ENCODE results near the gene KIAA0753.
"Not testable (repeated sequence)": the region's sequence is repeated elsewhere in the genome, so short reads cannot be mapped to it uniquely, and the experiment has no call there.

KIAA0753 gene

DNA sequence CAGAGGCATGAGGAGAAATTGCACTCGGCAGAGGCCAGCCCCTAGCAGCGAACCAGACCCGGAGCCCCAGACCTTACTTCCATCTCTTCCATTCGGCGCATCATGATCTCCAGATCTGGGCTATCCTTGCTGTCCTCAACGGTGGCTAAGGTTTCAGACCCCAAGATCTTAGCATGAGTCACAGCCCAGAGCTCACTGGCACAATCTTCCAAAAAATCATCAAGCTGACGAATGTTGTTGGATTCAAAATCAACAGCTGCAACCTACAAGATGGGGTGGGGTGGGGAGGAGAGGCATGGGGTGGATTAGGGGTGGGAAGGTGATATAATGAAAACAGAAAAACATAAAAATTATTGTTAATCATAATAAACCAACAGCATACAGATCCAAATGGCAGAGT lies 44.4 kb downstream of the KIAA0753 start:
- DNase-seq, result no peak

DNA sequence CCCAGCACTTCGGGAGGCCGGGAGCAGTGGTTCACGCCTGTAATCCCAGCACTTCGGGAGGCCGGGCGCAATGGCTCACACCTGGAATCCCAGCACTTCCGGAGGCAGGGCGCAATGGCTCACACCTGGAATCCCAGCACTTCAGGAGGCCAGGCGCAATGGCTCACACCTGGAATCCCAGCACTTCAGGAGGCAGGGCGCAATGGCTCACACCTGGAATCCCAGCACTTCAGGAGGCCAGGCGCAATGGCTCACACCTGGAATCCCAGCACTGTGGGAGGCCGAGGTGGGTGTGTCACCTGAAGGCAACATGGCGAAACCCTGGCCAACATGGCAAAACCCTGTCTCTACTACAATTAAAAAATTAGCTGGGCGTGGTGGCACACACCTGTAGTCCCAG lies 47.1 kb downstream of the KIAA0753 start:
- not testable (repeated sequence) for DNase-seq

DNA sequence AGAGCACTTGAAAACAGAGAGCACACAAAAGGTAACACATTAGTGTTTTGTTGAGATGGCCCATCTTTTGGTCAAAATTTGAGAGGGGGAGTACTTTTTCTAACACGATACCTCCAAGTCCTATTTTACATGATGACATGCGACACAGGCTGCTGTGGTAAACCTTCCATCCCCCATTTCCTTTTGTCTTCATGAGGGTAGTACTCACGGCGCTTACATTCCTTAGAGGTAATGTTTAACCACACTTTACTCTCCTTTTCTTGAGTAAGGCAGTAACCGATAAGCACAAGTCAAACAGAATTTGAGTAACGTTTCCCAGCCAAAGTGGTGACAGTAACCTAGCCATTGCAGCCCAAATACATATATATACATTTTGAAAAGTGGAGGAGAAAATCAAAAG lies 48.3 kb downstream of the KIAA0753 start:
- no peak for DNase-seq

DNA sequence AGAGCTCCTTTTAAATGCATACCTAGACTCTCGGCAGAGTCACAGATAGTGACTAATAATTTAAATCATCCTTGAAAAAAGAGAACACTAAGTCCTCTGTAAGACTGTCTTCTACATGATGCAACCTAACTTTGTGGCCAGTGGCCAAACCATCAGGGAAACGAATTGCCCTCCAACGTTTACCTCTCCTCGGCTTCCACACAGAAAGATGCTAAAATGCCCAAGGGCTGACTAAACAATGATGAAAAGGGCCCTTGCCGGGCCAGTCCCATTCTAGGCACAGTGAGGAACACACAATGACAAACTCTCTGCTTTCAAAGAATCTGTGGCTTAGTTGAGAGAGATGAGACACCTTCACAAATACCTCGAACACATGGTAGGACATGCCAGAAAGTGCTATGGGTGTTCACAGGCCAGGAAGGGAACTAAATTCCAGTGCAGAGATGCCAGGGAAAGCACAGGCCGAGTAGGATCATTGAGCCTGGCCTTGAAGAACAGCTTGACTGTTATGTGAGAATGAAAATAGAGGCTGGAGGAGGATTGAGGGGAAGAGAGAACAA lies 48.8 kb downstream of the KIAA0753 start:
- DNase-seq, result no peak

DNA sequence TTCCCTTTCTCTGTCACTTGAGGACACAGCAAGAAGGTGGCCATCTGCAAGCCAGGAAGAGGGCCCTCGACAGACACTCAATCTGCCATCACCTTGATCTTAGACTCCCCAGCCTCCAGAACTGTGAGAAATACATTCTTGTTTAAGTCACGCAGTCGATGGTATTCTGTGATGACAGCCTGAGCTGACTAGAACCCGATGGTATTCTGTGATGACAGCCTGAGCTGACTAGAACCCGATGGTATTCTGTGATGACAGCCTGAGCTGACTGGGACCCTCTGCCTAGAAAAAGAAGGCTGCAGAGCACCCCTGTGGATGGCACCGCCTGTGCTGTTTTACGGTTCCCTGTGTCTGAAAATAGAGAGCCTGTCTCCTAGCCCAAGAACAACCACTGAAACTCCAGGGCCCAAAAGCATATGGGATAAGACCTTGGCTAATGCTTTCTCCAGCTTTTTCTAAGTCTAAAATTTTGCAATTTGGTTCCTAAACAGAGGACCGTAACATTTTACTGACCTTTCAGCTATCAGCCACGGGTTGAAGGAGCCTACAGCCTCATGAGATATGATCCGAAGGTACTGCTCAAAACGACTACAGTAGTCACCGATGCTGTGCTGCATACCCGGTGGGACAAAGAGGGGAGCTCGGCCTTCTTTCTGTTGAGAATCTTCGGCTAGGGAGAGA lies 51.1 kb downstream of the KIAA0753 start:
- DNase-seq, result no peak

DNA sequence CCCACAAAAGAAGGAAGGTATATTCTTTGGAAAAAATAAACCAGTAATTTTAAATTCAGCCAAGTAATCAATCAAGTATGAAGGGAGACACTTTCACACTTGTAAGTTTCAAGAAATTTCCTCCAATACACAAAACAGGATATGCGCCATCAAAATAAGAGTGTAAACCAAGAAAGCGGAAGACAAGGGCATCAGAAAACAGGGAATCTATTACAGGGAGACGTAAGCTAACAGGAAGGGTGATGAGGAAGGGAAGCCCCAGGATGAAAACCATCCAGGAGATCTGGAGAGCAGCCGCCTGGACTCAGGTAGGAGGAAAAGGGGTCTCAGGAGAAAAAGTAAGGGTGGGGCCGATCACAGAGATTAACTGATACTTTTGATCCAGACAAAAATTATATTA lies 52.3 kb downstream of the KIAA0753 start:
- DNase-seq, result no peak

DNA sequence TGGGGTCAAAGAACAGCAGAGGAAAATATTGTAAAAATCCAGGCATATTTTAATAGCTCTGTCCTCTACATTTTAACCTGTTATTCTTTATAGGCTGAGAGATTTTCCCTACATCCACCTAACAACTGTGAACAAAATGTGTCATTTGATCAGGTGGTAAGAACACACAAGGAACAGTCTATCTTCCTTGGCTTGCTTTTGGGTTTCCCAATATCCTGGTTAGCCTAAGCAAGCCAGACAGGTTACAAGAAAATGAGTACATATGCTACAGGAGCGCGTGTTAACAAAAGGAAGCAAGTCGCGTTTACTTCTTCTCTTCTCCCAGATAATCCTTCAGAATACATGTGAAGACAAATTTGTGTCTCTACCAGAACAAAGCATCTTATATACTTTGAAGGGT lies 53.2 kb downstream of the KIAA0753 start:
- no peak for DNase-seq

DNA sequence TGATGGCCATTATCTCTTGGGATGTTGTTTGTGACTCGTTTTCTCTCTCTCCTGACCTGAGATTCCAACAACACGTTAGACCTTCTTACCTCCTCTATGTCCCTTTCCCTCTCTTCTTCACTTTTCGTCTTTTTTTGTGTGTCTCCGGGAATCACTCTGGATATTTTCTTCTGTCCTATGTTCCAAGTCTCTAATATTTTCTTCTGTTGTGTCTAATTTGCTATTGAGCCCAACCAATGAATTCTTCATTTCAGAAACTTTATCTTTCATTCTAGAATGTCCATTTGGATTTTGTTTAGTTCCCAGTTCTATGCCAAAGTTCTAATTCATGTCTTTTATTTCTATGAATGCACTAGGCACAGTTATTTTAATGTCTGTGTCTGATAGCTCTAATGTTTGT lies 57.1 kb downstream of the KIAA0753 start:
- no peak for DNase-seq

DNA sequence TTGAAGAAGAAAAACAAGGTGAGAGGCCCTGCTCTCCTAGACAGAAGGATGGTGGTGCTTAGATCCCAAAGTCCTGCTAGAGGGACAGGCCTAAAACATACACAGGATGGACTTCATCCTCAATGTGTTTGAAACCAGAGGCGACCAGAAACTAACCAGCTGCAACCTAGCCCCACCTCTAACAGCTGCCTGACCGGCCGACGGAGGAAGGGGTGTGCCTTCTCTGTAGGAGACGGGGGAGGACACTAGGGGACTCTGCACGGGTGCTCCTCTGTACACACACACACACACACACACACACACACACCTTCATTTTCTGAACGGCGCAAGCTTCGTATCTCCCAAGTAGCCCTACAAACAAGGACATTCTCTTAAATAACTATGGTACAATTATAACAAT lies 59.9 kb downstream of the KIAA0753 start:
- DNase-seq, result no peak

DNA sequence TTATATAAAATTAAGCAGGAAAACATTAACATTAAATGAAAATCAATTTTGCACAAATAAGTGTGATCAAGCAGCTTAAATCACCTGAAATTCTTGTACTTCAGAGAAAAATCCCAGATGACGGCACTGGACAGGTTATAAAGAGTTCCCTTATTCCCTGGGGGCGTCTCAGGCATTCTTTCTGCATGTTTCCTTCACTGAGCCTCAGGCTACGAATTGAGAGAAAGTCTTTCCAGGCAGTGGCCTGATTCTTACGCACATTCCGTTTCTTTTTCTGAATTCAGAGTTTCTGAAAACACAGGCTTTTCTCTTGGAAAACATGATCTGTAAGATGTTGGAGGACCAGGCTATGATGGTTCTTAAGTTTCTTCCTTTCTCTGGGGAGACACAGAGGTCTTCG lies 62.0 kb downstream of the KIAA0753 start:
- DNase-seq, result no peak

DNA sequence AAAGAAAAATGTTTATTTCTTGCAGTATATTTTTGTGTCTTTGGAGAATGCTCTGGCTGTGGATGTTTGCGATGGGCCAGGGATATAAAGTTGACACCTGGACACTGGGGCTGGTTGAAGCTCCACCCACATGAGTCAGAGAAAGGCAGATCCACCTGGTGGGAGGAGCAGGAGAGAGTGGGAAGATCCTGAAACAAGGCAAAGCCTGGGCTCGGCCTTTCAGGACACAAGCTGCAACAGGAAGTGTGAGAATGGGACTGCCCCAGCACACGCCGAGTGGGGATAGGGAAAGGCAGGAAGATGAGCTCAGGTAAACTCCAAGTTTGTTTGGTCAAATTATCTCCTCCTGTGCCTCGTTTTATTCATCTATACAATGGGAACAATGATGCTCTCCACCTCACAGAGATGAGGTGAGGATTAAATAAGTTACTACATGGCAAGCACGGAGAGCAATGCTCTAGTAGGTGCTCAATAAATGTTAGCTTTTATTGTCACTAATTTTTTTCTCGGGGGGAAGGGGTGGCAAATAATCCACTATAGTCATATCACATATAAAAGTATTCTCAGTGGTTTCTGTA lies 62.7 kb downstream of the KIAA0753 start:
- no peak for DNase-seq

DNA sequence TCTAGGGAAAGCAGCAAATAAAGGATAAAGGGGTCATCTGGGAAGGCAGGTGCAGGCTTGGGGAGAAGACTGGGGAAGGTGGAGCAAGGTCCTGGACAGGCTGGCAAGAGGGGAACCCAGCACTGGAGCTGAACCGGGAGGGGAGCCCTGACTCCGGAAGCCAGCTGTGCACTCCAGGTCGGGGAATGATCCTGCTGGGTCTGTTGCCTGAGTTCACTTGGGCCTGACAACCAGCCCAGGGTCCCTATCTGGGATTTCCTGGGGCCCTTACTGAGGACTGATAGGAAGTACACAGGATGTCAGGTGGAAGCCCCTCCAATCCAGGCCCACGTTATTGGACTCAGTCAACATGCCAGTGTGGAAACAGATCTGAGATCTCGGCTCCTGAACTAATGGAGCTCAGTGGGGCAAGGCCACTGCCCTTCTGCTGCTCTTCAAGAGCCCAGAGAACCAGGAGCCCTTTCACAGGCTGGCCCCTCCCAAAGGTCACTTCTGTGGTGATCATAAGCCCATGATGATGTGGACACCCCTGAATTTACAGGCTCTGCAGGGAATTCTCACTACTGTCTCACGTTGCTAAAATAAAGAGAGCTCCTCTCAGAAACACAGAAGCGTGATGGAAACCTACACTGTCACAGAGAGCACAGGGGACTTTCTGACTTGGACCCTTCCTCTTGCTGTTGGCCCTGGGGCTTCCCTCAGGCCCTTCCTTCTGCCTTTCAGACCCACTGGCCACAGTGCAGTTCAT lies 64.3 kb downstream of the KIAA0753 start:
- no peak for DNase-seq

DNA sequence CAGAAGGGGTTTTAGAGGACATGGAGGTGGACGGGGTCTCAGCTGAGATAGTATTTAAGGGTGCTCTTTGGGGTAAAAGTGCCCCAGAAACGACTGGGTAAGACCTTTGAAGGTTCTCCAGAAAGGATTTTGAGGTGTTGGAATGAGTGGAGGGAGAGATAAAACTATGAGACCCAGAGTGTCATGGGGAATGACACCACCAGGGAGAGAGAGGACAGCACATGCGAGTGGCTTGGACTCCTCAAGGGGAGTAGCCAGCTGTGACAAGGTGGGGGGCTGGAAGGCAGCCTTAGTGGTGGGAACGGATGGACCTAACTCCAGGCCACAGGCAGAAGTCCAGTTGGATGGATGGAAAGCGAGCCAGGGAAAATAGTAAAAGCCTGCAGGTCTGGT lies 64.9 kb downstream of the KIAA0753 start:
- DNase-seq, result no peak

DNA sequence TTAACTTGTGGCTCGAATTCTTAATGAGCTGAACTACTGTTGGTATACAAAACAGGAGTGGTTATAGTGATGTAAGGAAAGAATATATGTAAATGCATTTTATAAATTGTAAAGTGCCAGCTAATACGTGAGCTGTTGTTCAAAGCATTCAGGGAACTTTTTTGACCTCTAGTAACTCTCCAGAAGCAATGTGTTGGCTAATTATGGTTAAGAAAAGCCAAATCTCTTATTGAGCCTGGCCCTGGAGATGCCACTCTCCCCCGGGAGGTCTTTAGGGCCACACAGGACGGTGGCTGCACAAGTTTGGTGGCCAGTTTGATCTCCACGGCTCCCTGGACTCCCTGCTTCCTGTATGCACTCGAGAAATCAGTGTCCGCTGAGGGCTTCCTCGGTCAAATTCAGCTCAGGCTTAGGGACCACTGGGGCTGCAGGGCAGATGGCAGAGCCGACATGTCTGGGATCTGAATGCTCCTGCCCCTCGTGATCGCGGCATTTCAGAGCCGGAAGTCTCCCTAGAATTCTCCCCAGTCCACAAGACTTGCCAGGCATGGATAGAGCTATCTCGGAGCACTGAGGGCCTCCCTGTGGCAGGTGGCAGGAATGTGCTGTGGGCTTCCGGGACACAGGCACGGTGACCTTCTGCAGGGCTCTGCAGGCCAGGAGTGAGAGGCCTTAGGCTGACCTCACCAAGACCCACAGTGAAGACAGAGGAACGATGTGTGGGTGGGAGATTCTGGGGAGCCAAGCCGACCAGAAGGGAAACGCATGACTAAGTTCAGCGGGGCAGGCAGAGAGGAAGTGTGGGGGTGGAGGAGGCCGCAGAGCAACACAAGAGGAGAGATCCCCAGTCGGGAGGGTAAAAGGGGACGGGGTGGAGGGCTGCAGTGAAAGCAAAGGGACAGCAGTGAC lies 65.6 kb downstream of the KIAA0753 start:
- DNase-seq, result no peak

DNA sequence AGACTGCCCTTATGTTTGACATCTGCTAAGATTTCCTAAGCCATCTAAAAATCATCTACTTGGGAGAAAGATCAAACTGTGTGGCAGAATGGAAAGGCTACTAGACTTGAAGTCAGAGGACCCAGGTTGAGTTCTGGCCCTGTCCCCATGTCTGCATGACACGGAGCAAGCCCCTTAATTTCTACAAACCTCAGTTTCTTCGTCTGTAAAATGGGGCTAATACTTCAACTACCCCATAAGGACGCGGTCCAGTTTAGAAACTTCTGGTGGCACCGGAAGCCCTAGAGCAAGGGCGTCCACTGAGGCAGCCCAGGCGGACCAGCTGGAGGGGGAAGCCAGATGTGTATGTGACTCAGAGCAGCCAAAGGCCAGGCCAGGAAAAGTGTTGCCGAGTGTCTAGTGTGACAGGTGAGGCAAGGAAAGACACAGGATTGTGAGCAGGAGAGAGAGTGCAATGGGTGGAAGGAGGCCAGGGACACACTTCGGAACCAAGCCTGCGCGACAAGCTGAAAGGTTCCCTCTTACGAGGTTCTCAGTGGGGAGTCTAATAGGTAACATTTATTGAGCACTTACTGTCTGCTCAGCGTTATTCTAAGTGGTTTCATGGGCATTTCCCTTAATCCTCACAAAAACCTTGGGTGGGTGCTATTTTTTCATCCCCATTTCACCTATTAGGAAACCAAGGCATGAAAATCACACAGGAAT lies 66.4 kb downstream of the KIAA0753 start:
- no peak for DNase-seq

DNA sequence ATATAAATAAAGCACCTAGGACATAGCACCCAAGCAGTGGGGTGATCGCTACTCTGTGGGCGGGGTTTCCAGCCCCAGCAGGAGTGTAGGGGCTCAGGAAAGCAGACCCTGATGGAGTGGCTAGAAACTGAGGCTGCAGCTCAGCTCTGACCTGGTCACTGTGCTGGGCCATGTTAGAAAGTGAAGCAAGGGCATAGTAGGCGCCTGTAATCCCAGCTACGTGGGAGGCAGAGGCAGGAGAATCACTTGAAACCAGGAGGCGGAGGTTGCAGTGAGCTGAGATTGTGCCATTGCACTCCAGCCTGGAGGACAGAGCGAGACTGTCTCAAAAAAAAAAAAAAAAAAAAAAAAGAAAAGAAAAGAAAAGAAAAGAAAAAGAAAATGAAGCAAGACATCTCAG lies 67.0 kb downstream of the KIAA0753 start:
- not testable (repeated sequence) for DNase-seq

DNA sequence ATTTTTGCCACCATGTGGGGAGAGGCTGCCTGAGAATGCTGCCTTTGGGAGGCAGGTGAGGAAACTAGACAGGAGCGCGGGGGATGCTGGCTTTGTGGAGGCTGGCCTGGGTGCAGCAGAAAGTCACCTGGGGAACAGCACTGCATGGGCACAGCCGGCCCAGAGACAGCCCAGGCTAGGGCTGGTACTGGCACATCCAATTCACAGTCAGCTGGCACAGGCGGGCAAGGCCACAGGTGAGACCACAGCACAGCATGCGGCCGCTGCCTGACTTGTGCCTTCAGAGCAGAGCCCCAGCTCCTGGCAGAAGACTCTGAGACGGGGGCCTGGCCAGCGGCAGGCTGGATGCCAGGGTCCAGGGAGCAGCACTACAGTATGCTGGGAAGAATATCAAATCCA lies 67.5 kb downstream of the KIAA0753 start:
- DNase-seq, result no peak

DNA sequence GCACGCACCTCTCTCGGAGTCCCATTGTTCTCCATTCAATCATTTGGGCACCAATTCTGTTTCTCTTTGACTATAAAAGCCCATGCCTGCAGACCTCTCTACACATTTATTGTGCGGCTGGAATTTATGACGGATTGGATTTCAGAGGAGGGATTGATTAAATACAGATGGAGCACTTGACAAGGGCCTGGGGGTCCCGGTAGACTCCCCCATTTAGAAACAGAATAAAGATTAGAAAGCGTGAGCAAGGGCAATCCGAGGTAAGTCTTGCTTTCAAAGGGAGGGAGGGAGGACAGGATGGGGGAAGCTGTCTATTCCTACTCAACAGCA lies 69.1 kb downstream of the KIAA0753 start:
- no peak for DNase-seq

DNA sequence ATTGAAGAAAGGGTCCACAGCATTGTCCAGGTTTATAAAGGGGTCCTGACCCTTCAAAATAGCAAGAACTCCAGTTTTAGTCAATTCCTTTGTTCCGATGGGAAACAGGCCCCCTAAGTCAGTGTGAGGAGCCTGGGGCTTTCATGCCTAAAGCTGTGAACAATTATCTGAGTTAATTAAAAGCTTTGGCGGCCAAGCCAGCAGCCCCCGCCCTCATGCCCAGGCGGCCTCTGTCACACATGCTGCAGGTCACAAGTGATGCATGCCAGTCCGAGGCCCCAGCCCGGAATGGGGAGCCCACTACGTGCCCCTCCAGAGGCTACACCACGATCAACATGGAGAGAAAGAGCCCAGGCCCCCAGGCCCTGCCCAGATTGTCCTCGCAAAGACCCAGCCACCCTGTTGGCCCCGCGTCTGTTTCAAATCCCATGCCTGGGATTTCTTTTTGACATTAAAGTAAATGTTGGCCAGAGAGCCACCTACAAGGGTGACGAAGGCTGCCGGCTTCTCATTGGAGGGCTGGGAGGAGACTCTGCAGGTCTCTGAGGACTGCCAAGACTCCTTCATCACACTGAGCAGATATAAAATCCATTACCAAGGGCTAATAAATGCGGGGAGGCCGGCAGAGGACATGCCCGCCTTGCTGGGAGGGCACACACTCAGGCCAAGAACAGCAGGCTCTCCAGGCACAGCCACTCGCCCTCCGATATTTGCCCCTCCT lies 69.6 kb downstream of the KIAA0753 start:
- no peak for DNase-seq

DNA sequence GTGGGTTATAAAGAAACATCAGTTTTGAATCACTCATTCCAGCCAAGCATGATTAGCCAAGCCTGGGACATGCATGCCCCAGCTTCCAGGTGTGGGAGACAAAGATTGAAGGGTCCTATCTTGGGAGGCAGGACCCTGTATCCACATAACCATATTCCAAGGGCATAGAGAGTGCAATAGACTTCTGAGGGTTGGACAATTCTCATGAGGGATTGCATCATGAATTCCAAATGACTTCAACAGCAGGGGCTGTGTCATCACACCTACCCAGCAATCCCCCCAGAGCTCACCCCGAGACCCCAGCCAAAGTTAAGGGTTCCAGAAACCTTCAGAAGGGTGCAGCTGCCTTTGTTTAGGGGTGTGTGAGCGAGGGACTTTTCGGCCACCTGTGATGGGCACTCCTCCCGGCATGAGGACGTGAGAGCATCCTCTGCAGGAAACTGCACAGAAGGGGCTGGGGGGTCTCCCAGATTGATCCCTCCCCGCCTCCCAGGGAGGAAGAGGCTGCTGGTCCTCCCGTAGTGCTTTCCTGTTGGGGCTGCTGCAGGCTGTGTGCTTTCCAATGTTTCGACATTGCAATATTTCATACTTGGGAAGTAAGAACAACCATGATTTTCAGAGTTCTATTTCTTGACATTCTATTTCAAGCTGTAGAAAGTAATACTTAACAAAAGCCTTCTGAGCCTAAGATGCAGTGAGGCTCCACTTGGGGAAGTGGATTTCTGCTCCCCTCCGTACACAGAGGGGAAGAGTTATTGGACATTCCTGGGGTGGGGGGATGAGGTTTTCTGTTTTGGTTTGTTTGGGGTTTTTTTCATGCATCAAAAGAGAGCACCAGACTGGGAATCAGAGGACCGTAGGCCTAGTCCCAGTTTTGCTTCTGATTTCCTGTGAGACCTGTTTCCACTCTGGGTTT lies 70.9 kb downstream of the KIAA0753 start:
- no peak for DNase-seq
